HEK293T (cell line): Measurements from ENCODE around the gene GTSE1.

Experiments
- BHLHE40 ChIP-seq: fragments of 450-650 bp; IDR thresholded peaks from 2 replicates; pipeline ENCODE4 v1.6.1; 2016; ENCODE audit warnings: mild to moderate bottlenecking, moderate library complexity, borderline replicate concordance
- CTBP1 ChIP-seq: fragments of 450-650 bp; IDR thresholded peaks from 2 replicates; pipeline ENCODE4 v1.6.1; 2016; ENCODE audit warnings: borderline replicate concordance
- ELF4 ChIP-seq: fragments of 450-650 bp; IDR thresholded peaks from 2 replicates; pipeline ENCODE4 v1.6.1; 2017; ENCODE audit warnings: antibody characterized with exemption
- FOXK2 ChIP-seq: fragments of 450-650 bp; IDR thresholded peaks from 2 replicates; pipeline ENCODE4 v1.6.1; 2016; ENCODE audit warnings: mild to moderate bottlenecking
- SP1 ChIP-seq: fragments of 450-650 bp; IDR thresholded peaks from 2 replicates; pipeline ENCODE4 v1.6.1; 2017
- TARDBP ChIP-seq: fragments of 450-650 bp; IDR thresholded peaks from 2 replicates; pipeline ENCODE4 v1.6.1; 2016

DNA sequence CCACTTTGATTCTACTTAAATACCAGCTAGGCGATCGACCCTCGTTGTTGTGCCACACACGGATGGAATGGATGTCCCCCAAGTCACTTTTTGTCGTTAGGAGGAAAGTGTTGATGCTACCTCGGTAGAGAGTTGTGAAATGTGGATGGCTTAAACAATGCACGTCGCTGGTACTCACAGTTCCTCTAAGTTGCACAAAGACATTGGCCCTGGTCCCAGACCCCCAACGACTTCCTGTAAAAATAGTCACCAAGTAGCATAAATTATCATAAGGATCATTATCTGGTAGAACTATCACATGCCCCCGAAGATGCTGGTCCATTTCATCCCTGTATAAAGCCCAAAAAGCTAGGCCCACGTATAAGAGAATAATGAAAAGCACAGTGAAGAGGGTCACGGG lies 37.3 kb upstream of the GTSE1 start:
- TF ChIP-seq FOXK2 (no peak), ELF4 (no peak), BHLHE40 (no peak), TARDBP (no peak), CTBP1 (no peak), SP1 (no peak)
